Liver (tissue), 9 donors: ENCODE results near the gene TMPRSS9. TPM values are rescaled to one million over a fixed set of nuclear protein-coding genes. Genes with fewer than 3 reads are reported as not detected.

ENCODE experiments used
- DNase-seq: peaks from one replicate; pipeline ENCODE4 v3.0.0-alpha.2; 2017; ENCODE audit warnings: low spot score
- H3K27ac ChIP-seq, 2 donors: one replicate each; pipeline ENCODE4 v1.7.0; 2013; ENCODE audit warnings: inconsistent platforms in 2 of 2, low read length in 2 of 2, control low read depth in 1 of 2, low read depth in 1 of 2, mild to moderate bottlenecking in 1 of 2
- H3K27me3 ChIP-seq, 4 donors: one replicate each; pipeline versions ENCODE4 v1.6.1 to v1.7.0; 2013; ENCODE audit warnings: low read length in 3 of 4, inconsistent platforms in 1 of 4, mild to moderate bottlenecking in 1 of 4, moderate library complexity in 1 of 4; ENCODE audit not compliant: control insufficient read depth in 4 of 4, insufficient read depth in 4 of 4
- H3K36me3 ChIP-seq, 4 donors: one replicate each; pipeline versions ENCODE4 v1.6.1 to v1.7.0; 2013; ENCODE audit warnings: low read length in 3 of 4, mild to moderate bottlenecking in 3 of 4, low read depth in 1 of 4, moderate library complexity in 1 of 4; ENCODE audit not compliant: control insufficient read depth in 4 of 4, insufficient read depth in 3 of 4
- H3K4me1 ChIP-seq, 4 donors: one replicate each; pipeline versions ENCODE4 v1.6.1 to v1.7.0; 2013; ENCODE audit warnings: low read length in 3 of 4, mild to moderate bottlenecking in 3 of 4, moderate library complexity in 1 of 4; ENCODE audit not compliant: control insufficient read depth in 4 of 4, insufficient read depth in 4 of 4
- H3K4me3 ChIP-seq, 3 donors: one replicate each; pipeline versions ENCODE4 v1.6.1 to v1.7.0; 2013; ENCODE audit warnings: low read length in 3 of 3, control low read depth in 1 of 3, low read depth in 1 of 3, mild to moderate bottlenecking in 1 of 3
- H3K9ac ChIP-seq, 2 donors: one replicate each; pipeline ENCODE4 v1.7.0; 2013; ENCODE audit warnings: low read length in 2 of 2, mild to moderate bottlenecking in 2 of 2, moderate library complexity in 2 of 2, control low read depth in 1 of 2, low read depth in 1 of 2
- H3K9me3 ChIP-seq, 4 donors: one replicate each; pipeline versions ENCODE4 v1.6.1 to v1.7.0; 2013; ENCODE audit warnings: low read length in 3 of 4; ENCODE audit not compliant: control insufficient read depth in 4 of 4
- ATF3 ChIP-seq: IDR thresholded peaks from 2 replicates; pipeline ENCODE4 v1.6.1; 2016; ENCODE audit warnings: antibody characterized with exemption
- EGR1 ChIP-seq, 2 donors: IDR thresholded peaks; 2 replicates each; pipeline ENCODE4 v1.6.1; 2016 to 2018; ENCODE audit warnings: antibody characterized with exemption in 2 of 2, low read depth in 2 of 2
- FOXA1 ChIP-seq: IDR thresholded peaks from 2 replicates; pipeline ENCODE4 v1.6.1; 2016; ENCODE audit warnings: antibody characterized with exemption
- FOXA2 ChIP-seq: IDR thresholded peaks from 2 replicates; pipeline ENCODE4 v1.6.1; 2016; ENCODE audit warnings: antibody characterized with exemption
- GABPA ChIP-seq, 2 donors: IDR thresholded peaks in 1 of 2; conservative IDR thresholded peaks in 1 of 2; 2 replicates each; pipeline ENCODE4 v1.6.1; 2016; ENCODE audit warnings: antibody characterized with exemption in 2 of 2, mild to moderate bottlenecking in 1 of 2, moderate library complexity in 1 of 2
- JUND ChIP-seq, 2 donors: IDR thresholded peaks; 2 replicates each; pipeline ENCODE4 v1.6.1; 2016; ENCODE audit warnings: antibody characterized with exemption in 2 of 2
- MAX ChIP-seq: IDR thresholded peaks from 2 replicates; pipeline ENCODE4 v1.6.1; 2016; ENCODE audit warnings: antibody characterized with exemption
- NR2F2 ChIP-seq: IDR thresholded peaks from 2 replicates; pipeline ENCODE4 v1.6.1; 2016; ENCODE audit warnings: antibody characterized with exemption
- RAD21 ChIP-seq, 2 donors: IDR thresholded peaks; 2 replicates each; pipeline ENCODE4 v1.6.1; 2016; ENCODE audit warnings: antibody characterized with exemption in 2 of 2, mild to moderate bottlenecking in 2 of 2
- REST ChIP-seq: IDR thresholded peaks from 2 replicates; pipeline ENCODE4 v1.6.1; 2016; ENCODE audit warnings: antibody characterized with exemption, mild to moderate bottlenecking
- RXRA ChIP-seq, 2 donors: IDR thresholded peaks; 2 replicates each; pipeline ENCODE4 v1.6.1; 2017 to 2018; ENCODE audit warnings: antibody characterized with exemption in 2 of 2, mild to moderate bottlenecking in 1 of 2
- SP1 ChIP-seq: IDR thresholded peaks from 2 replicates; pipeline ENCODE4 v1.6.1; 2018; ENCODE audit warnings: antibody characterized with exemption, mild to moderate bottlenecking
- TAF1 ChIP-seq: conservative IDR thresholded peaks from 2 replicates; pipeline ENCODE4 v1.6.1; 2016; ENCODE audit warnings: antibody characterized with exemption, mild to moderate bottlenecking
- YY1 ChIP-seq: IDR thresholded peaks from 2 replicates; pipeline ENCODE4 v1.6.1; 2016; ENCODE audit warnings: antibody characterized with exemption, mild to moderate bottlenecking
- ZBTB33 ChIP-seq: IDR thresholded peaks from 2 replicates; pipeline ENCODE4 v1.6.1; 2016; ENCODE audit warnings: antibody characterized with exemption
- WGBS: extraction: QIAGEN DNeasy Blood & Tissue Kit; methylation state at CpG from one replicate; pipeline ENCODE4 v1.1.7; 2013; 5-methylcytosine and 5-hydroxymethylcytosine counted together
- polyA plus RNA-seq, 2 donors: library from polyadenylated mRNA; stranded (reverse) in 1 of 2; unstranded in 1 of 2; fragments of 200-250 nt in 1 of 2; fragments of >200 nt in 1 of 2; fragmentation: Nextera tagmentation in 1 of 2; extraction: Ambion mirVana in 1 of 2; gene quantifications; one replicate each; pipeline versions ENCODE4 v1.2.1 to v1.2.3, GENCODE V29; 2013 to 2015
- total RNA-seq, 2 donors: library from RNA; depleted of rRNA; stranded (reverse); fragments of >200 nt; gene quantifications; one replicate each; pipeline ENCODE4 v1.2.3, GENCODE V29; 2014
- donor health status: healthy.
- donor health status: healthy.
- donor health status: healthy.
- donor health status: healthy.
- donor health status: healthy.

The TMPRSS9 gene
- total and polyA plus RNA-seq, 4 donors, result 0.39 to 24.8 (median 1.5) TPM

GRCh38 chr19:2337329-2337707, 22.7 kb upstream of the TMPRSS9 start:
- Histone ChIP-seq H3K9me3 (no peaks in the 10 kb centered on the region), H3K4me1 (peaks cover 0 to 3% (median 0%) of the 10 kb centered on the region in 4 donors), H3K27me3 (no peaks in the 10 kb centered on the region), H3K27ac (no peak overlapping the region), H3K4me3 (no peak overlapping the region), H3K36me3 (peaks cover 0 to 17% (median 3%) of the 10 kb centered on the region in 4 donors), H3K9ac (no peak overlapping the region)
- TF ChIP-seq TAF1 (no peak), FOXA2 (no peak), JUND (IDR thresholded peaks at IDR 0.05) (no peak), RXRA (IDR thresholded peaks at IDR 0.05) (no peak), REST (no peak), NR2F2 (no peak), RAD21 (IDR thresholded peaks at IDR 0.05) (no peak), MAX (no peak)
- DNase-seq, result no peak
- WGBS, result 93% methylated on average over 19 of the region's 19 CpGs

GRCh38 chr19:2338055-2338615, 21.9 kb upstream of the TMPRSS9 start:
- H3K27ac ChIP-seq, result no peak overlapping the region
- H3K4me1 ChIP-seq, result peaks cover 0 to 2% (median 0%) of the 10 kb centered on the region in 4 donors
- WGBS, result 98% methylated on average over 21 of the region's 21 CpGs
- peaks cover 0 to 18% (median 3%) of the 10 kb centered on the region in 4 donors for H3K36me3 ChIP-seq
- no peaks in the 10 kb centered on the region for H3K27me3 ChIP-seq
- H3K9ac ChIP-seq, result no peak overlapping the region
- no peaks in the 10 kb centered on the region for H3K9me3 ChIP-seq
- TF ChIP-seq SP1 (no peak), FOXA2 (no peak)
- no peak for DNase-seq
- no peak overlapping the region for H3K4me3 ChIP-seq

- H3K27me3 ChIP-seq, result no peaks in the 10 kb centered on the region
- no peak for DNase-seq
- no peak overlapping the region for H3K9ac ChIP-seq
- no peaks in the 10 kb centered on the region for H3K4me1 ChIP-seq
- H3K36me3 ChIP-seq, result peaks cover 0 to 19% (median 3%) of the 10 kb centered on the region in 4 donors
- no peaks in the 10 kb centered on the region for H3K9me3 ChIP-seq
- WGBS, result 96% methylated on average over 54 of the region's 54 CpGs
- no peak overlapping the region for H3K27ac ChIP-seq
- no peak overlapping the region for H3K4me3 ChIP-seq
- TF ChIP-seq EGR1 (IDR thresholded peaks at IDR 0.05; ENCODE audit: low read depth in 2 of 2) (no peak), YY1 (no peak), JUND (IDR thresholded peaks at IDR 0.05) (no peak), MAX (no peak), ZBTB33 (no peak), RAD21 (IDR thresholded peaks at IDR 0.05) (no peak), TAF1 (no peak), GABPA (IDR thresholded peaks at IDR 0.05 in 1 of 2, conservative IDR thresholded peaks at IDR 0.05 in 1 of 2) (no peak), REST (no peak), RXRA (IDR thresholded peaks at IDR 0.05) (no peak), FOXA2 (no peak), FOXA1 (no peak), SP1 (no peak), ATF3 (no peak), NR2F2 (no peak)
Observed at GRCh38 chr19:2338751-2339643, 21.1 kb upstream of the TMPRSS9 start.
